H1 (cell line): ENCODE data around the gene BRPF3.

Experiments
- ATF3 ChIP-seq: IDR thresholded peaks from 2 replicates; pipeline ENCODE4 v1.6.1; 2011; ENCODE audit warnings: low read depth, mild to moderate bottlenecking, low read length; ENCODE audit not compliant: insufficient read depth
- CBX5 ChIP-seq: fragments of 300-800, 300-1000 bp; sonication (generic); IDR thresholded peaks from 2 replicates; pipeline ENCODE4 v1.7.1; 2016; ENCODE audit warnings: antibody characterized with exemption, low read length, low read depth
- CEBPB ChIP-seq: IDR thresholded peaks from 2 replicates; pipeline ENCODE4 v1.6.1; 2012; ENCODE audit warnings: low read depth, low read length
- CTCF ChIP-seq, 3 experiments: IDR thresholded peaks; 1 replicate in 2 of 3; 2 replicates in 1 of 3; pipeline versions ENCODE4 v1.5.1 to v1.6.1; 2011; ENCODE audit warnings: low read length in 3 of 3, mild to moderate bottlenecking in 3 of 3, inconsistent platforms in 2 of 3, low read depth in 1 of 3, moderate library complexity in 1 of 3; ENCODE audit not compliant: insufficient read depth in 1 of 3; ENCODE audit errors: control extremely low read depth in 1 of 3
- EZH2 ChIP-seq: fragments of 200-600 bp; sonication (generic); IDR thresholded peaks from 2 replicates; pipeline ENCODE4 v1.7.1; 2012; ENCODE audit warnings: low read depth, mild to moderate bottlenecking, moderate library complexity, low read length, inconsistent platforms; ENCODE audit not compliant: severe bottlenecking
- GABPA ChIP-seq: IDR thresholded peaks from 2 replicates; pipeline ENCODE4 v1.6.1; 2011; ENCODE audit warnings: mild to moderate bottlenecking, low read length, moderate library complexity, borderline replicate concordance; ENCODE audit not compliant: insufficient read depth
- MAFK ChIP-seq: IDR thresholded peaks from 2 replicates; pipeline ENCODE4 v1.6.1; 2012; ENCODE audit warnings: low read depth, mild to moderate bottlenecking, improper control_type of control experiment, low read length
- POLR2A ChIP-seq, 2 experiments: IDR thresholded peaks; 1 replicate in 1 of 2; 2 replicates in 1 of 2; pipeline ENCODE4 v1.6.1; 2011; ENCODE audit warnings: low read depth in 2 of 2, low read length in 2 of 2, mild to moderate bottlenecking in 2 of 2; ENCODE audit errors: control extremely low read depth in 1 of 2
- SIX5 ChIP-seq: IDR thresholded peaks from 2 replicates; pipeline ENCODE4 v1.6.1; 2011; ENCODE audit warnings: mild to moderate bottlenecking, low read depth, low read length
- SP1 ChIP-seq: IDR thresholded peaks from 2 replicates; pipeline ENCODE4 v1.6.1; 2011; ENCODE audit warnings: low read depth, low read length
- SRF ChIP-seq: IDR thresholded peaks from 2 replicates; pipeline ENCODE4 v1.6.1; 2011; ENCODE audit warnings: mild to moderate bottlenecking, low read depth, low read length, moderate library complexity
- TAF1 ChIP-seq: IDR thresholded peaks from 2 replicates; pipeline ENCODE4 v1.6.1; 2011; ENCODE audit warnings: mild to moderate bottlenecking, low read depth, low read length
- USF2 ChIP-seq: IDR thresholded peaks from 2 replicates; pipeline ENCODE4 v1.6.1; 2011; ENCODE audit warnings: low read length, improper control_type of control experiment

- TF ChIP-seq ATF3 (no peak), TAF1 (0 out of 2 replicates have a peak, but pooled peaks have one; percentile 7), CTCF (IDR thresholded peaks at IDR 0.05; ENCODE audit: control extremely low read depth in 1 of 3, insufficient read depth in 1 of 3, low read depth in 1 of 3, low read length in 3 of 3) (peak; percentile 60 to 77 (median 72)), SP1 (0 out of 2 replicates have a peak, but pooled peaks have one; percentile 25), CBX5 (no peak), MAFK (no peak), SIX5 (no peak), CEBPB (no peak), USF2 (no peak), POLR2A (IDR thresholded peaks at IDR 0.05; ENCODE audit: control extremely low read depth in 1 of 2, low read depth in 2 of 2, low read length in 2 of 2) (peak in 1 of 2 experiments; percentile 24; a peak in 1 of 3 replicates), SRF (no peak), EZH2 (no peak), GABPA (no peak)
These were observed 49.1 kb downstream of the BRPF3 start for GRCh38 chr6:36245572-36246061.
